GM21717 (cell line): ENCODE data around the gene STEAP2.

Source experiments
- ATAC-seq: cut with Tn5 transposase; IDR thresholded peaks from one replicate; pipeline ENCODE4 v1.9.1; 2021; ENCODE audit warnings: mild to moderate bottlenecking, moderate library complexity; ENCODE audit not compliant: unreplicated experiment

Gene STEAP2

DNA sequence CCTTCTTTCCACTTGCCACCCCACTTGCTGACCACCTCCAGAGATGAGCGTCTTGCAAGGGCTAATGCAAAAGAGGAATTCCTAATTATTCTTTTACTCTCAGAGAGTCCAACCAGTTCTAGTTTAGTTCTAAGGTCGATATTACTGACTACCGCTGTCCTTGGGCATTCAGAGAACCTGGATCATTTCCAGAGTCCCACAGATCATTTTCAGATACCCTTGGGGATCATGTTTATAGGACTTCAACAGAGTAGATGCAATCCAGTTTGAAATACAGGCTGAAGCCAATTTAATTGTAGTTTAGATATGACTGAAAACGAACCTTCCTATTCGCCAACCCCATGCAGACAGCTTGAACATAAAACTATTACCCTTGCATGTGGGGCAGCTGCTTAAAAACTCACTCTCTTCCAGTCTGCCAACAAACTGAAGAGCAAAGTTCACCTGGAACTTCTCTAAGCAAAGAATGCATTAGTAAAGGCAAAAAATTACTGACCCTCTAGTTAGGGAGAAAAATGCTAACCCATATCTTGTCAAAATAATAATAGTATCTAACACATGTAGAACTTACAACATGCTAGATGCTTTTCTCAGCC is 55.8 kb downstream of the STEAP2 start:
- no peak for ATAC-seq

GRCh38 chr7:90269163-90269562 is 57.6 kb downstream of the STEAP2 start:
- no peak for ATAC-seq

- no peak for ATAC-seq
These were observed 59.1 kb downstream of the STEAP2 start for GRCh38 chr7:90270431-90271178.

GRCh38 chr7:90271753-90272152 is 60.2 kb downstream of the STEAP2 start:
- ATAC-seq: no peak

GRCh38 chr7:90272242-90272641 is 60.7 kb downstream of the STEAP2 start:
- no peak for ATAC-seq

DNA sequence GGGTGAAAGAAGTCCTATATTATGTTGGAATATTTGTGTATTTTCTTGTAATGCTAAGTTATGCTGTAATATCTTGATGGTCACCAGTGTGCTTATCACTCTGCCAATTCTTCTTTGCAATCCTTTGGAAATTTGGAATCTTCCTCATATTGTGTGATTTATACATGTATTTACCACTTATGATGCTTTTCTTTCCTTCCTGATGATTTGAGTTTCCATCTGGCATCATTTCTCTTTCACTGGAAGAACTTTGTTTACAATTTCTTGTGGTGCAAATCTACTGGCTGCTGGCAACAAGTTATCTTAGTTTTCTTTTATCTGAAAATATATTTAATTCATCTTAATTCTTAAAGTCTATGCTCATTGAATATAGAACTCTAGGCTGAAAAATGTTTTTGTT is 62.6 kb downstream of the STEAP2 start:
- no peak for ATAC-seq

DNA sequence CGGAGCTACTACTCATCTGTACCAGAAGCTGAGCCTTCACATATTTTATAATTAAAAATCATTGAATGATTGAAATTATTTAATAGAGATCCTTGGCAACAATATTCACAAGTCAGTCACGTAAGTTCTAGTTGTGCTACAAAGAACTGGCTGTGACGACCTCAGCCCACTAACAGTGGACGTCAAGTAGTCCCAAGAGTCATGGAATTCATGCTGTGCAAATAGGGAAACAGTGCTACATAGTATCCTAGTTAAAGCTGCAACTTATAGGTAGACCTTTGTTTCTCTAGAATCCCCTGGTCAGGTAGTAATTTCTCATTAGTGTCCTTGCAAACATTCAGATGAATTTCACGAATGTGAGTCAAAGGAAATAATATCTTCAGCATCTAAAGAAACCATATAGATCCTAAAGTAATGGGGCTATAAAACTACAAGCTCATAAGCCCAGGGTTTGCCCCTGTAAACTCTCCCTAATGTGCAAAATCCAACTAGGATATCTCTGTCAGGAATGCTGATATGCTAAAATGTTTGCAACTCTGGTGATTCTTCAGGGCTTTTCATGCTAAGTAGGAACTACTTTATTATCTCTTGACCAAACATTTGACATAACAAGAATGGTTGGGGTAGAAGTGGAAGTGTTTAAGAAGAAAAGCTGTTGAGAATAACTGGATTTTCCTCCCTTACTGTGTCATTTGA is 64.6 kb downstream of the STEAP2 start:
- no peak for ATAC-seq
